ENCODE measurements around the gene MUC6. TPM values are rescaled to one million over a fixed set of nuclear protein-coding genes. Genes with fewer than 3 reads are reported as not detected.

Gene MUC6
- total and polyA plus RNA-seq, 9 of the 15 experiments (the other 6 are each of a cell fraction or from before 2014, with no cell fraction given), result not detected

- in situ Hi-C loops (cut with MboI), result no loop called here
- WGBS (ENCODE audit: insufficient coverage, low coverage, missing lambda C conversion rate), result 17% methylated on average over 3 of the region's 6 CpGs
- TF ChIP-seq ZBTB33 (CRISPR knock-in tag; IDR thresholded peaks at IDR 0.05) (no peak), PYGO2 (tag; IDR thresholded peaks at IDR 0.05) (no peak), PURB (CRISPR knock-in tag; IDR thresholded peaks at IDR 0.05; ENCODE audit: low read depth) (no peak), ZFP91 (CRISPR knock-in tag; IDR thresholded peaks at IDR 0.05) (no peak), MTF1 (CRISPR knock-in tag; IDR thresholded peaks at IDR 0.05; ENCODE audit: borderline replicate concordance) (no peak), ELF4 (CRISPR knock-in tag; IDR thresholded peaks at IDR 0.05) (no peak), LCOR (CRISPR knock-in tag; IDR thresholded peaks at IDR 0.05) (no peak), ZEB2 (IDR thresholded peaks at IDR 0.05) (no peak), ZNF280B (CRISPR knock-in tag; IDR thresholded peaks at IDR 0.05) (no peak)
Measured at GRCh38 chr11:1044160-1044559, 7.6 kb upstream of the MUC6 start.

More at GRCh38 chr11:1044160-1044559, 7.6 kb upstream of the MUC6 start:
- no peak overlapping the region for H3K4me3 ChIP-seq
- ATAC-seq, result no peak
- no peak for DNase-seq (ENCODE audit: extremely low read depth in 1 of 4, low spot score in 3 of 4)
- H3K27ac ChIP-seq (ENCODE audit: extremely low read depth, low read depth, low read length), result no peak overlapping the region
- H3K9me1 ChIP-seq (ENCODE audit: control insufficient read depth, insufficient read depth, low read length), result no peaks in the 10 kb centered on the region
- peaks cover 0 to 40% of the 10 kb centered on the region in 2 experiments; a peak in 2 of 5 replicates for H3K4me1 ChIP-seq (replicated peaks in 1 of 2; ENCODE audit: control insufficient read depth in 2 of 2, insufficient read depth in 2 of 2, low read length in 2 of 2)
- H2AFZ ChIP-seq (ENCODE audit: low read depth, low read length), result no peak overlapping the region
- peaks cover 22 to 52% of the 10 kb centered on the region in 2 experiments for H3K27me3 ChIP-seq (ENCODE audit: control insufficient read depth in 2 of 2, insufficient read depth in 2 of 2, low read length in 2 of 2)
- no peak for FAIRE-seq
- H3K9me3 ChIP-seq (replicated peaks; ENCODE audit: control insufficient read depth, insufficient read depth, low read depth, low read length), result no peaks in the 10 kb centered on the region
- H3K79me2 ChIP-seq (ENCODE audit: control insufficient read depth, insufficient read depth, low read length), result no peaks in the 10 kb centered on the region
- no peak overlapping the region for H3K4me2 ChIP-seq (ENCODE audit: insufficient read depth, low read length)
- H4K20me1 ChIP-seq (replicated peaks; ENCODE audit: control insufficient read depth, insufficient read depth, low read length), result 0 out of 2 replicates have a peak, but pooled peaks cover 7% of the 10 kb centered on the region
- CTCF ChIA-PET (ENCODE audit: low intra/inter-chr PET ratio), result no interaction called here
- BruUV-seq (replicated peaks), result no TSS peak
- no peak overlapping the region for H3K9ac ChIP-seq (ENCODE audit: insufficient read depth in 1 of 2, low read depth in 2 of 2, low read length in 2 of 2)
- POLR2A ChIA-PET, result no interaction called here
- no peaks in the 10 kb centered on the region for H3K36me3 ChIP-seq (ENCODE audit: control insufficient read depth, insufficient read depth, low read length)
- intact Hi-C loops (cut with micrococcal nuclease), result no loop called here

Data from K562 (cell line).